Stimulated activated CD8-positive, alpha-beta memory T cell treated with anti-CD3 and anti-CD28 coated beads, Interleukin-4, amount 100 ng/mL, for 24 hours (primary cell): ENCODE measurements around the gene GDPD5.
A peak's percentile ranks its signal among the peaks of the same experiment; 100 is the strongest.

Experiments used
- DNase-seq: peaks from one replicate; pipeline ENCODE4 v3.0.0-alpha.2; 2020; ENCODE audit warnings: low read depth

Gene GDPD5

DNA sequence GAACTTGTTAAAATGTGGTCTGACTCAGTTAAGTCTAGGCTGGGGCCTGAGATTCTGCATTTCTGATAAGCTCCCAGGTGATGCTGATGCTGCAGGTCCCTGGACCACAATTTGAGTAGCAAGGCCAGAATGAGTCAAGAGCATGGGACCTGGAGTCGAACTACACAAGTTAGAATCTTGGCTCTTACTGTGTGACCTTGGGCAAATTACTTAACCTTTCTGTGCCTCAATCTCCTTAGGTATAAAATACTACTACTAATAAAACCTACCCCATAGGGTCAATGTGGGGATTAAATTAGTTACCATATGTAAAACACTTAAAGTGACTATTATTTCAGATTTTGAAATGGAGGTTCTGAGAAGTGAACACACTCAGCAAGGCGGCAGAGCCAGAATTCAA, 34.3 kb downstream of the GDPD5 start:
- no peak for DNase-seq

DNA sequence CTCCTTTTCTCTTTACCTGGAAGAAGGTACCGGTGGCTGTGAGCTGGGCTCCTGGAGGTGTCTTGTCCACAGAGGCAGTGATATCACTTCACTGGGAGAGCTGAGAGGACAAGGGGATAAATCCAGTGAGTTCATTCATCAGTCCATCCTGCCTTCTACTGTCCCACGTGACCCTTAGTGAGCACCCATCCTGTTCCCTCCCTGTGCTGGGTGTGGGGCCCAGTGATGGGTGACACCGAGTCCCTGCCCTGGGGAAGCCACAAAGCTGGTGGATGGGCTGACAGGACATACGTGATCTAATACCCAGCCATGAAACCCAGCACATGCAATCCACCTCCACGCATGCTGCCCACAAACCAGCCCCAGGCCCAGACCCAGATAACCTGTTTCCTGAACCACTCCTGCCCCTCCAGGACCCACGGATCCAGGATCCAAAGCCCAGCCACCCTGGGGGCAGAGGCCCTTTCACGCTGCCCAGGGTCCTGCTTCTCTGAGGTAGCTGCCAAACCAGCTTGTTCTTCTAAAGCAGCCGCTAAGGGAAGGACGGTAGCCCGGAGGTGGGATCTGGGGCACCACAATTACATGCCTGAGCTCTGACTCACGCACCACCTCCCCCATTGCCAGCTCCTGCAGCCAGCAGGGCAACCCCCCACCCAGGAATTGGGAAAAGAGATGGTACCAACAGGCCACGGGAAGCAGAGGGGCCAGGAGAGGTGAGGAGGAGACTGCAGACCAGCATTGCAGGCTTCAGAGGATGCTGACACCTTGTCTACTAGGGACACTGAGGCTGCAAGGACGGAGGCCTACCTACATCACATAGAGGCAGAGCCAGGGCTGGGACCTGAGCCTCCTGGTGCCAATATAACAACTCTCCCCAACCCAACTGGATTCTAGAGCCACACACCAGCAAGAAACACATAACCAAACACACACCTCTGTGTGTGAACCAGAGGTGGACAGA, 35.2 kb downstream of the GDPD5 start:
- no peak for DNase-seq

DNA sequence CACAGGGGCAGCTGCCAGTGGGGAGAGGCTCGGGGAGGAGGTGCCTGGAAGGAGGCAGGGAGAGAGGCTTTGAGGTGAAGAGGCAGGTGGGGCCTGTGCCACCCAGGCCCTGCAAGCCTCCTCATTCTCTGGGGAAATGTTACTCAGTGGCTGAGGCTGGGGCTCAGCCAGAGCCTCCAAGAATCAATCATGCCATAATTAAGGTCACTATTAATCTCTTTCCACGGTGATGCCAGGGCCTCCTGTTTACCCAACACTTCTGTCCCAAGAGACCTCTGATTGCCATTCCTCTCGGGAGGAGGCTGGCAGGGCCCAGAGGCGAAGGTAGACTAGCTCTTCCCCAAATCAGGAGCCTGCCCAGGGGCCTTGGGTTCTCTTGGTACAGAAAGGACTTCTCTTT, 38.4 kb downstream of the GDPD5 start:
- DNase-seq: no peak

DNA sequence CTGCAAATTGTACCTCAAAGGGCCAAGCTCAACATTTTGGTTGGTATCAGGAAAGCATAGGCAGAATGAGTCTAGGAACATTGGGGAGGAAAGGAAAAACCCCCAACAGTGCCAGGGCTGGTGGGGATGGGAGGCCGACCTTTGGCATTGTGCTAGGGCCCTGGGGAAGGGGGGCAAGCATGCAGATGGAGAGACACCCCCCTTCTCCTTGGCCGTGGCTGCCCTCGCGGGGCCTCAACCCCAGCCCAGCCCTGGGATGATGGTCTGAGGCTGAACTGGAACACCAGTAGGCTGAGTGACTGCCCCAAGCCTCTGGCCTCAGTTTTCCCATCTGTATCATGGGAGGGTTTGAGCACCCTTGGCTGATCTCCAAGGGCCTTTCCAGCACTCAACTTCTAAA, 40.0 kb downstream of the GDPD5 start:
- DNase-seq: no peak

DNA sequence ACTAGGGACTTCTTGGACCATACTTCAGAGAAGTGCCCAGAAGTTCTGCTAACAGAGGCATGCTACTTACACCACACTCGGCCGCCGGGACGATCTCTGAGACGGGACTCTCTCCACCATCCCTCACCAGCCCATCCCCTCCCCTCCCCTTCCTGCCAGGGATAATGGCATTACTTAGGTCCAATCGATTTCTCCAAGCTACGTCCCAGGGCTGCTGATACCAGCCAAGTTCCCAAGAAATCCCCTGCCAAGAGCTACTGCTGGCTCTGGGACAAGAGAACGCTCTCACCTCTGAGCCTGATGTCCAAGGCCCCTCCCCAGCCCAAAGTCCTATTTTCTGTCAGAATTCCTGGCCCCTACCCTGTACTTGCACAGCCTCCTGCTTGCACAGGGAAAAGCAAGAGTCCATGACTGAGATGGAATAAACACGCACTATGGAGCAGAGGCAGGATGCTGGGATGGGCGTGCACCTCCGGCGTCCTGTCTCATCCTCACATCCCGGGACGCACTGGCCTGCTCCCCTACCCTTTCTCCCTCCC, 42.7 kb downstream of the GDPD5 start:
- no peak for DNase-seq

DNA sequence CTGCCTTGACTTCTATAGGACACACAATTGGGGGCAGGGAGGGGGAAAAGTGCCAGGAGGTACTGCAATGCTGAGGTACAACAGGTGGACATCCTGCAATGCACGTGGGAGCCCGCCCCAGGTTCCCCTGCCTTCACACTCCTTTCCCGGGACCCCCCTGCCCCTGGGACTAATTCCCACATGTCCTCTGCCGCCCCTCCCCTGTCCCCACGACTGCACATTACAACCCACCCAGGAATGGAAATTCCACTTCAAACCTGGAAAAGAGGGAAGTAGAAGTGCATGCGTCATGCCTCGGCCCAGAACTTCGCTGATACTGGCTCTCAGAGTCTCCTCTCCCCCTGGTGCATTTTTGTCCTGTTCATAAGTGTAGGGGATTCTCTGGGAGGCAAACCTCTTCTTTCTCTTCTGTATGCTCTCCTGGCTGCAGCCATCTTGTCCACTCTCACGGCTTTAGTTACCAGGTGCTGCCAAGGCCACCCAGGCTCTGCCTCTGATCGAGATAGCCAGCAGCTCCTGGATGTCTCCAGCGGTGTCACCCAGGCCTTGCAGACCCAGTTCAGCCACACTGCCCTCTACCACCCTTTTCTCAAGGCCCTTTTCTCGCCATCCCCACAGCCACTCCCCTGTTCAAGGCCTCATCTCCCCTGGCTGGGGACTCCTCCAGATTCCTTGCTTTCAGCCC, 43.7 kb downstream of the GDPD5 start:
- DNase-seq: no peak

DNA sequence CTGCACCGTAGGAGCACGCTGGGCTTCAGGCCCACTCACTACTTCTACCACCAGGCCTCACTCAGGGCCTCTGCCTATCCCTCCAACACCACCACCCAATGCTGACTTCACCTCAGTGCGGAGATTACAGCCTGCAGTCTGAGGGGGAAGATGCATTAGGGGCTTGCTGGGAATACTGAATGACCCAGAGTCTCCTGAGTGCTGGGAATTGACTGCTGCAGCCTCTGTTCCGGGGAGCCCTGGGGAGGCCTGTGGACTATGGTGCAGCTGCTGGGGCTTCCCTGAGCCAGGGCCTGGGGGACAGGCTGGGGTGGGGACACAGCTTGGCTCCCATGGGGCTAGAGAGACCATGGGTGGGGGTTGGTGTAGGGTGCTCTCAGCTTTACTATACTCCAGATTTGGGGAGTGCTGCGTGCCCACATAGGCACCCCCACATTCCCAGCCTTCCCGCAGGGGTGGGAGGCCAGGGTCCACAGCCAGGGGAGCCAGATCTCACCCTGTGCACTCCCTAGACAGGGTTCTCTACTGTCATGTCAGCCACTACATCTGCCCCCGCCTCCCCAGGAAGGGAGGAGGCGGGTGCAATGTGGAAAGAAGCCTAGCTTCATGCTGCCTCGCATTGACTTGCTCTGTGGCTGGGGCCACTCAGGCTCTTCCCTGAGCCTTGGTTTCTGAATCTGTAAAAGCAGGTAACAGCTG, 44.4 kb downstream of the GDPD5 start:
- no peak for DNase-seq

DNA sequence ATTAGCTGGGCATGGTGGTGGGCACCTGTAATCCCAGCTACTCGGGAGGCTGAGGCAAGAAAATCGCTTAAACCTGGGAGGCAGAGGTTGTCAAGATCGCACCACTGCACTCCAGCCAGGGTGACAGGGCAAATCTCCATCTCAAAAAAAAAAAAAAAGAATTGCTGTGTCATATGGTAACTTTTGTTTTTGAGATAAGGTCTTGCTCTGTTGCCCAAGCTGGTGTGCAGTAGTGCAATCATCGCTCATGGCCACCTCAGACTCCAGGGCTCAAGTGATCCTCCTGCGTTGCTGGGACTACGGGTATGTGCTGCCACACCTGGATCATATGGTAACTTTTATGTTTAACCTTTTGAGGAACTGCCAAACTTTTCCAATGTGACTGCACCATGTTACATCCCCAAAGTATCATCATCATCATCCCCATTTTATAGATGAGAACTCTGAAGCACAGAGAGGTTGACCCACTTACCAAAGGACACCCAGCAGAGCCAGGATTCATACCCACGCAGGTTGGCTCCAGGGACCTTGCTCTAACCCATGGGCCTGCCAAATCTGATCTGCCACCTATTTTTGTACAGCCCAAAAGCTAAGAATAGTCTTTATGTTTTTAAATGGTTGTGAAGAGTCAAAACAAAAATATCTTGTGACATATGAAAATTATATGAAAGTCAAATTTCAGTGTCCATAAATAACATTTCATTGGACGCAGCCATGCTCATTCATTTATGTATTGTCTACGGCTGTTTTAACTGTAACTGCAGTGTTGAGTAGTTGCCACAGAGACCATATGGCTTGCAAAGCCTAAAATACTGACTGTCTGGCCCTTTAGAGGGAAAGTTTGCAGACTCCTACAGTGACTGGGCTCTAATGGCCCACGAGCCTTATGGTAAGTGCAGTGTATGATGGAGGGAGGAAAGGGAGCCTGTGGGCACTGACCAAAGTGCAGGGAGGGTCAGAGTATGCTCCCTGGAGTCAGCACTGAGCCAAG, 45.3 kb downstream of the GDPD5 start:
- no peak for DNase-seq

DNA sequence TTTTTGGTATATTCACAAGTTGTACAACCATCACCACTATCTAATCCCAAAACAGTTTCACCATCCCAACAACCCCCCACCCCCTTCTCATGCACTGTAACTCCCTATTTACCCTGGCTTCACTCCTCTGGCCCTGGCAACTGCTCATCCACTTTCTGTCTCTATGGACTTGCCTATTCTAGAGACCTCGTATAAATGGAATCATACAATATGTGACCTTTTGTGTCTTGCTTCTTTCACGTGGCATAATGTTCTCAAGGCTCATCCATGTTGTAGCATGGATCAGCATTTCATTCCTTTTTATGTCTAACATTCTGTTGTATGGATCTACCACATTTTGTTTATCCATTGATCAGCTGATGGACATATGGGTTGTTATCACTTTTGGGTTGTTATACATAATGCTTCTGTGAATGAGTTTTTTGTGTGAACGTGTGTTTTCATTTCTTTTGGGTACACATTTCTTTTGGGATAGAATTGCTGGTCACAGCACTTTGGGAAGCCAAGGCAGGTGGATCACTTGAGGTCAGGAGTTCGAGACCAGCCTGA, 46.1 kb downstream of the GDPD5 start:
- no peak for DNase-seq

DNA sequence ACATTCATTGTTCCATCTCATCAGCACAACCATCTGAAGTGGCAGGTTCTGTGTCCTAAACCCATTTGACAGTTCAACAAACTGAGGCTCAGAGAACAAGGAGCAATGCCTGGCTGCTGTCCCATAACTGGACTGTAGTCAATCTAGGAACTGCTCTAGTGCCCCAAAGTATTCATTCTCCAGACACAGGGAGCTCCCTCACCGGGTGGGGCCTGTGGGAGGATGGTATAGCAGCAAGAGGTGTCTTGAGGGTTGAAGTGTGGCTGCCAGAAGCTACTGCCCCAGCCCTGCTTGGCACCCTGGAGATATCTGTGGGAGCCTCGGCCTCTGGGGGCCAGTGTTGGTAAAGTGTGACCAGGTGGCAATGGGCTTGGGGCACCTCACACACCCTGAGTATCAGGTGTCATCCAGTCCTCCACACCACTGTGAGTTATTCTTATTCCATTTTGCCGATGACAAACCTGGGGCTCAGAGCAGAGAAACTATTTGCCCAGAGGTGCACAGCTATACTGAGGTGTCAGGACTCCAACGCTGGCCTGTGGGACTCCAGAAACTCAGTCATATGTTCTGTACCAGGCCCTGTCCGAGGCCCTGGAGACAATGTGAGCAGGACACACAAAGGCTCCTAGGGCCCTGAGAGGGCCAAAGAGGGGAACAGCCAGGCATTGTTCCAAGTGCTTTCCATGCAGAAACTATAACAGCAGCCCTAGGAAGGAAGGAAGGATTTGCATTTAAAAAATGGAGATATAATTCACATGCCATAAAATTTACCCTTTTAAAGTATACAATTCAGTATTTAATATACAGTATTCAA, 46.8 kb downstream of the GDPD5 start:
- no peak for DNase-seq

DNA sequence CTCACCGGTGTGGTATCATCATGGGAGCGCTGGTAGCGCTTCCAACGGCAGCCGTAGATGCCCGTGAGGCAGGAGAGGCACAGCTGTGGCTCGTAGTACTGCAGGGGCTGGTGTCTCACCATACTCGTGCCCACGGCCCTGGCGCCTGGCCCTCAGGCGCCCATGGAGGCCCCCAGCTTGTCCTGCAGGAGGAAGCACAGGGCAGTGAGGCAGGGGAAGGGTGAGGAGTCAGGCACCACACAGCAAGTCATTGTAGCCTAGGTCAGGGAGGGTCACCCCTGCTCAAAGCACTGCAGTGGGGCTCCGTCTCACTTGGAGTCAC, 48.2 kb downstream of the GDPD5 start:
- no peak for DNase-seq

DNA sequence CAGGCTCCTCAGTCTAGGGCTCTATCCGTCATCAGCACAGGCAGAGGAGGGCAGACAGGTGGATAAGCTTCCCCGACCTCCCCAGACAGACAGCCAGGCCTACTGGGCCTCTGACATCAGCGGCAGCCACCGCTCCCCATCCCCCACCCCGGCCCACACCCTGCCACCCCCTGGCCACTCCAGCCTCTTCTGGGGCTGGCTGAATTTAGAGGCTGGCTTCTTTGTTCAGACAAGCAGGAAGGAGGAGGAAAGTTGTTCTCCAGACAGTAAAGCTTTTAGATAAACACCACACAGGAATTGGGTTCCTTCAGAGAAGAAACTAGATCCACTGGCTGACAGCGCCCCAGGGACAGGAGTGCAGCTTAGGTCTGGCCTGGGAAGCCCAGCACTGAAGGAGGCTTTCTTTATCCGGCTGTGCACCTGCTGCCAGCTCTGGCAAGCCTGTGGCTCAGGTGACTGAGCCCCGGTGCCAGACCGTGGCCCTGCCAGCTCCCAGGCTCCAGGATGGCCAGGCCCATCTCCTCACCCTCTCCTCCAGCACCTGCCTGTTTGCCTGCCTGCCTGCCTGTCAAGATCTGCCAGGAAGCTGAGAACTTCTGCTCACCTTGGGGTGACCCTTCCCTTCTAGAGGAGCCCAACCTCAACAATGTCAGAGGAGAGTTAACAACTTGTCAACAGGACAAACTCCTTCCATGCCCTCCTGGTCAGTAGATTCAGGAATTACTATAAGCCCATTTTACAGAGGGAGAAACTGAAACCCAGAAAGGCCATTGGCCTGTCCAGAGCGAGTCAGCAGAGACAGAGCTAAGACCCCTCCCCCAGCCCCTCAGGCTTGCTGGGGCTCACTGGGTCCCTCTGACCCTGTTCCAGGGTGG, 48.8 kb downstream of the GDPD5 start:
- DNase-seq: no peak

DNA sequence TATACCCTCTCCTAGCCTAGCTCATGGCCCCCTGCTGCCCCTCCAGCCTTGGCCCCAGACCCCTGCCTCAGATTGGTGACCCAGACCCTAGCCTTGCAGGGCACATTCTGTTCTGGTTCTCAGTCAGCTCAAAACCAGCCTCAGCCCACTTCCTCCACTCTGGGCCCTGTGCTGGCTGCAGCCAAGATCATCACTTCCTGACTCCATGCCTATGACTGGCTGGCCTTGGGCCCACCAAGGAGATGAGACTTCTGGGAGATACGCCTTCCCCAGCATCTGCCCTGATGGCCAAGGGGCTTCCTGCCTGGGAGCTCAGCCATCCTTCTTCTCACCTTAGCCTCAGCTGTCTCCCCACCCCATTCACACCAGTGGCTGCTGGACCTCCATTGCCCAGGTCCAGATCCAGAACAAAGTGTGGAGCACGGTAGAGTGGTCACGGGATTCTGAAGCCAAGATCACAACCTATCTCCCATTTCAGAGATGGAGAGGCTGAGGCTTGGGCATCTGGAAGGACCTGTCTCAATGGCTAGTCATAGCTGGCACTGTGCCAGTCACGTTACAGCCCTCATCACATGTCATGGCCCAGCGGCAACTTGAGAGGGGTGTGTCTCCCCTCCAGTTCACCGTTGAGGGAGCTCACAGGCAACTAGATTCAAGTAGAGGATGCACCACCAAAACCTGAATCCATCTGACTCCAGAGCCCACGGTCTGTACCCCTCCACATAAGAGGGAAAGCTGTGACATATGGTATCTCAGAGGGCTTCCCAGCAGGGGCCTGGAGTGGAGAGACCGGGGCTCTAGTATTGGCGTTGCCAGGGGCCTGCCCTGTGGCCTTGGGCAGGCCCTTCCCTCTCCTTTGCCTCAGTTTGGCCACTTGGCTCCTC, 49.7 kb downstream of the GDPD5 start:
- no peak for DNase-seq

DNA sequence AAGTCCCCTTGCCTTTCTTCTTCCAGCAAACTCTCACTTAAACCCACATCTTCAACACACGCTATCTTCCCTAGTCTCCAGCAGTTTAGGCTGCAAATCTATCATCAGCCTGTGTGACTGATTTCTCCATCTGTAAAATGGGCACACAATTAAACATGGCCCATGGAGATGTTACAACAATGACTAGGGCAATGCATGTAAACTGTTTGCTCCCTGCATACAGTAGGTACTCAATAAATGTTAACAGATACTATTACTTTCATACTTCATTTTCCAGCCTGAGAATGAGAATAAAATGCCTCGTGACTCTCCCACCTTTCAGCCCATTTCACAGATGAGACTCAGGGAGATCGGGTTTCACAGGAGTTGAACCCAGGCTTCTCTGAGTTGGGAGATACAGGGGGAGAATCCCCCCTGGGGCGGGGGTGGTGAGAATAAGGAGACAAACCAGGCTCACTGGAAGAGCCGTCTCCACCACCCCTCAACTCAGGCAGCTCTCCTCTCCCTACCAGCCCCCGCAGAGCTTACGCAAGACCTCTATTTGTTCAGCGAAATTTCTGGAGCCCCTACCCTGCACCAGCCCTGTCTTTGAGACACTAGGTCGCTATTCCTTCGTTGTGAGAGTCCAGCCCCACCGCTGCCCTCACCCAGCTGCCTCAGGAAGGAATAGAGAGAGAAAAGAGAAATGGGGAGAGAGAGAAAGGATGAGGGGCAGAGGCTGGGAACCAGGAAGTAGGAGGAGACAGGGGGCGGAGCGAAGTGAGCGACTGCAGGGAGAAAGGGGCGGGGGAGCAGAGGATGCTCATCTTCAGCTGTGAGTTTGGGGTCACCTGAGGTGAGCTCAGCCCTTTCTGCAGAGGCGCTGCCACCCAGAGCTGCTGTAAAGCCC, 50.6 kb downstream of the GDPD5 start:
- peak; percentile 49 for DNase-seq

DNA sequence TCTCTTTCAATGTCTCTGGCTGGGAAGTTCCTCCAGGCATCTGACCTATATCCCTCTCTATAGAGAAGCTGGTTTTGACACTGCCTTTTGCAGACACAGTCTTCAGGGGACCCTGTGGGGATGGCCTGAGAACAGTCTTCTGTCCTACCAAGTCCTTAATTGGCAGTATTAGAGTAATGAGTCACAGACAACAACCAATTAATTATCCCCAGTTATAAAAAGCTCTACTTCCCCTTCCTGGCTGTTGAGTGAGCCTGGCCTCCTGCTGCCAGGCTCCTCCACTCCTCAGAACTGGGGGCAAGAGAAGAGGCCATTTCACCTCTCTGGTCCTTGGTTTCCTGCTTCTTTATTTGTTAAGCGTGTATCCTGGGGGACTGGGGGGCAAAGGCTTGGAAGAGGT, 51.5 kb downstream of the GDPD5 start:
- DNase-seq: no peak

DNA sequence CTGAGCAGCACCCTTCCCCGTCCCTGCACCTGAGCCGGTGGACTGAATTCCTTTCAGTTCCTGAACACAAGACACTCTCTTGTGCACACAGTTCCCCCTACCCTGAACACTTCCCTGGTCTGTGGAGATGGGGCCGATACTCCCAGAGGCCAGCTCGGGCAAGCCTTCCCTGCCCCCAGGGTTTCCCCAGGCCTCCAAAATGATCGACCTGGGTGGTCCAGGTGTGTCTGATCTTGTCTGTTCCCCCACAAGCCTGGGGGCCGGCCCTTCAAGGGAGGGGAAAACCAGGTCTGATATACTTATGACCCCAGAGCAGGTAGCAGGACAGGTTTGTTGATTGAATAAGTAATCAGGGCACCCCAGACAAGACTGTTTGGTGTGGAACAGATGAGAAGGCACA, 52.1 kb downstream of the GDPD5 start:
- no peak for DNase-seq

DNA sequence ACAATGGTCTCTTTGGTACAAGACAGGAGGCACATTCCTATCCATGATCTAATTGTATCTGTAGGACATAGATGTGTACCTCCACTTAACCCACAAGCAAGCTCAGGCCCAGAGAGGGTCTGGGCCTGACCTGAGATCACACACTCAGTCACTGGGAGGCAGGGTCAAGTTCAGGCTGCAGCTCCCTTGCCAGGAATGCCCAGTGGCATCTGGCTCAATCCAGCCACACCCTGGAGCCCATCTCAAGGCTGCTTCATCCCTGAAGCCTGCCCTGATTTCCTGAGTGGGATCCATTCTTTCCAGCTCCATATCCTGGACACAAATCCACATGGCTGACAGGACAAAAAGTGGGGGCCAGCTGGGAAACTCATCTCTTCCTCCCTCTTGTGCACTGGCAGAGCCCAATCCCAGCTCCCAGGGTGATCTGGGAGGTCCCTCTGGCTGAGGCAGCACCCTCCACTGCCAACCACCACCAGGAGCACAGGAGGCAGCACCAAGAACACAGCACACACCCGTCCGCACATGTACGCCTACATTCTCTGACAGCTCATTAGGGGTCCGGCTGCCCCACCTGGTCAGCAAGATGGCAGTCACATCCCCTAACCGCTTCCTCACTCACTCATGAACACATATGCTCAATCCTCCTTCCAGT, 53.5 kb downstream of the GDPD5 start:
- DNase-seq: no peak
